ENCODE measurements around the gene GPR137. TPM values are rescaled to one million over a fixed set of nuclear protein-coding genes. Genes with fewer than 3 reads are reported as not detected.

Gene GPR137
- total RNA-seq, 1 donor = 18.5 TPM

GRCh38 chr11:64265176-64266160, 20.2 kb upstream of the GPR137 start:
- H3K27me3 ChIP-seq (ENCODE audit: insufficient read depth, low read length) = no peaks in the 10 kb centered on the region
- H3K36me3 ChIP-seq (ENCODE audit: insufficient read depth, low read length) = peaks cover 41% of the 10 kb centered on the region
- no peaks in the 10 kb centered on the region for H3K9me3 ChIP-seq (ENCODE audit: low read depth, low read length)
- no peak overlapping the region for H3K4me2 ChIP-seq (ENCODE audit: insufficient read depth, low read length)
- H2AFZ ChIP-seq (ENCODE audit: low read length) = no peak overlapping the region
- DNase-seq (ENCODE audit: insufficient read length, low spot score, missing footprints) = peak; percentile 55
- peaks cover 31% of the 10 kb centered on the region for H3K4me1 ChIP-seq (ENCODE audit: insufficient read depth, low read length)
- H3K4me3 ChIP-seq (ENCODE audit: insufficient read depth, low read length) = no peak overlapping the region
- no peaks in the 10 kb centered on the region for H4K20me1 ChIP-seq (ENCODE audit: insufficient read depth, low read length)
- H3K79me2 ChIP-seq (ENCODE audit: insufficient read depth, low read length) = no peaks in the 10 kb centered on the region
- no peak overlapping the region for H3K27ac ChIP-seq (ENCODE audit: low read depth, low read length)
- TF ChIP-seq CTCF (IDR thresholded peaks at IDR 0.05; ENCODE audit: extremely low read depth, low read depth, low read length) = no peak

DNA sequence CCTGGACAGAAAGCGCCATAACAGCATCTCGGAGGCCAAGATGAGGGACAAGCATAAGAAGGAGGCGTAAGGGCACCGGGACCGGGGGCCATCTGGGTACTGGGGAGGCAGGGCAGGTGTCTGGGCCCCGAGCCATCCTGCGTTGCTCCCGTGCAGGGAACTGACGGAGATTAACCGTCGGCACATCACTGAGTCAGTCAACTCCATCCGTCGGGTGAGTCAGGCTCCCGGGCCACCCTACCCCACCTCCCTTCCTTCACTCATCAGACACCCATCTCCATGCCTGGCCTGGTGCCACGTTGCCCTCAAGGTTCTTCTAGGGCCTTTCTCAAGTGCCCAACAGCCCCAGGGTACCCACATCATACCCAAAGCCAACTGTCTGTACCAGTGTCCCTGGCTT, 19.3 kb upstream of the GPR137 start:
- no peak for TF ChIP-seq CTCF (IDR thresholded peaks at IDR 0.05; ENCODE audit: extremely low read depth, low read depth, low read length)
- no peaks in the 10 kb centered on the region for H3K9me3 ChIP-seq (ENCODE audit: low read depth, low read length)
- DNase-seq (ENCODE audit: insufficient read length, low spot score, missing footprints) = peak; percentile 85
- H3K27me3 ChIP-seq (ENCODE audit: insufficient read depth, low read length) = no peaks in the 10 kb centered on the region
- no peaks in the 10 kb centered on the region for H4K20me1 ChIP-seq (ENCODE audit: insufficient read depth, low read length)
- no peak overlapping the region for H3K27ac ChIP-seq (ENCODE audit: low read depth, low read length)
- no peaks in the 10 kb centered on the region for H3K79me2 ChIP-seq (ENCODE audit: insufficient read depth, low read length)
- no peak overlapping the region for H3K4me3 ChIP-seq (ENCODE audit: insufficient read depth, low read length)
- peaks cover 33% of the 10 kb centered on the region for H3K4me1 ChIP-seq (ENCODE audit: insufficient read depth, low read length)
- H3K36me3 ChIP-seq (ENCODE audit: insufficient read depth, low read length) = peaks cover 41% of the 10 kb centered on the region
- no peak overlapping the region for H3K4me2 ChIP-seq (ENCODE audit: insufficient read depth, low read length)
- H2AFZ ChIP-seq (ENCODE audit: low read length) = no peak overlapping the region

DNA sequence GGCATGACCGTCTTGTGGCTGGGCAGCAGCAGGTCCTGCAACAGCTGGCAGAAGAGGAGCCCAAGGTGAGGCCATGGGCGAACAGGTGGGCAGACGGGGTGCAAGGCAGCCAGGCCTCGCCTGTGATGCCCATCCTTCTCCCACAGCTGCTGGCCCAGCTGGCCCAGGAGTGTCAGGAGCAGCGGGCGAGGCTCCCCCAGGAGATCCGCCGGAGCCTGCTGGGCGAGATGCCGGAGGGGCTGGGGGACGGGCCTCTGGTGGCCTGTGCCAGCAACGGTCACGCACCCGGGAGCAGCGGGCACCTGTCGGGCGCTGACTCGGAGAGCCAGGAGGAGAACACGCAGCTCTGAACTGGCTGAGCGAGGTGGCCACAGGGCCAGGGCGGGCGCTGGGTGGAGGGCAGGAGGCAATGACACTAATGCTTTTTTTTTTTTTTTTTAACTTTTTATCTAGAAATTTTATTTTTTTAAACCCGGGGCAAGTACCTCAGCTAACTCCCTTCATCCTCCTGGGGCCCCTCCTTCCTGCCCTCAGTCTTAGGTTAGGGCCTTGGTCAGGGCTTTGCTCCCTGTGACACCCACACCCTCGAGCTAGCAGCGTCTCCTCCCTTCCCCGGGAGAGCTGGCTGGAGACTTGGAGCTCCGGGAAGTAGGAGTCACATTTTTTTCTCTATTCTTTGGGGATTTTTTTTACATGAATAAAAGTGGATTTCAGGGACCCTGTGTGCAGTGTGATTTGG, 18.3 kb upstream of the GPR137 start:
- no peak overlapping the region for H2AFZ ChIP-seq (ENCODE audit: low read length)
- no peaks in the 10 kb centered on the region for H3K9me3 ChIP-seq (ENCODE audit: low read depth, low read length)
- no peak overlapping the region for H3K4me3 ChIP-seq (ENCODE audit: insufficient read depth, low read length)
- H3K4me1 ChIP-seq (ENCODE audit: insufficient read depth, low read length) = peaks cover 33% of the 10 kb centered on the region
- no peak overlapping the region for H3K4me2 ChIP-seq (ENCODE audit: insufficient read depth, low read length)
- H4K20me1 ChIP-seq (ENCODE audit: insufficient read depth, low read length) = no peaks in the 10 kb centered on the region
- H3K79me2 ChIP-seq (ENCODE audit: insufficient read depth, low read length) = no peaks in the 10 kb centered on the region
- DNase-seq (ENCODE audit: insufficient read length, low spot score, missing footprints) = peak; percentile 90
- H3K36me3 ChIP-seq (ENCODE audit: insufficient read depth, low read length) = peaks cover 36% of the 10 kb centered on the region
- no peaks in the 10 kb centered on the region for H3K27me3 ChIP-seq (ENCODE audit: insufficient read depth, low read length)
- no peak overlapping the region for H3K27ac ChIP-seq (ENCODE audit: low read depth, low read length)
- TF ChIP-seq CTCF (IDR thresholded peaks at IDR 0.05; ENCODE audit: extremely low read depth, low read depth, low read length) = no peak

Measured in osteoblast (primary cell).